Measurements from ENCODE around the gene ZHX3. TPM values are rescaled to one million over a fixed set of nuclear protein-coding genes. Genes with fewer than 3 reads are reported as not detected.

ZHX3 gene
- polyA plus RNA-seq, 3 donors: 0.58 to 3.2 (median 1.1) TPM

- Histone ChIP-seq H3K27ac (ENCODE audit: low read depth in 1 of 2, low read length in 2 of 2) (no peak overlapping the region), H3K4me1 (ENCODE audit: control insufficient read depth in 1 of 2, insufficient read depth in 2 of 2, low read length in 2 of 2) (peaks cover 13 to 14% of the 10 kb centered on the region in 2 donors), H3K27me3 (ENCODE audit: control insufficient read depth in 2 of 2, insufficient read depth in 2 of 2, low read length in 2 of 2) (peaks cover 5 to 15% of the 10 kb centered on the region in 2 donors), H3K79me2 (ENCODE audit: insufficient read depth, low read length) (no peaks in the 10 kb centered on the region), H3K9ac (ENCODE audit: insufficient read depth, low read length, poor library complexity, severe bottlenecking) (no peak overlapping the region), H2AFZ (ENCODE audit: insufficient read depth, low read depth, low read length, poor library complexity, severe bottlenecking) (no peak overlapping the region), H3K4me3 (replicated peaks in 1 of 3; ENCODE audit: low read depth in 2 of 3, low read length in 3 of 3) (no peak overlapping the region), H3K4me2 (replicated peaks; ENCODE audit: extremely low read depth, low read length, poor library complexity, severe bottlenecking) (no peak overlapping the region), H3K36me3 (replicated peaks in 1 of 2; ENCODE audit: control insufficient read depth in 1 of 2, insufficient read depth in 2 of 2, low read length in 2 of 2) (no peaks in the 10 kb centered on the region), H4K20me1 (ENCODE audit: insufficient read depth, low read length) (no peaks in the 10 kb centered on the region), H3K9me3 (replicated peaks in 1 of 2; ENCODE audit: control insufficient read depth in 1 of 2, insufficient read depth in 1 of 2, low read length in 2 of 2) (no peaks in the 10 kb centered on the region)
- Mint-ChIP-seq H3K9me3 (no peaks in the 10 kb centered on the region), H3K4me3 (no peak overlapping the region), H3K27me3 (ENCODE audit: low read depth in 3 of 3) (peaks cover 18 to 40% (median 28%) of the 10 kb centered on the region in 3 donors), H3K4me1 (peaks cover 12% of the 10 kb centered on the region), H3K36me3 (peaks cover 0 to 2% of the 10 kb centered on the region in 2 donors), H3K27ac (no peak overlapping the region)
- 97% methylated on average over 8 of the region's 9 CpGs for WGBS (ENCODE audit: insufficient coverage)
- no peak for DNase-seq
- intact Hi-C loops (cut with micrococcal nuclease): loop anchor here in 1 of 2 donors (10.0 kb wide), 1 partner anchor 378 kb away; no protein-coding TSS in a partner anchor
- TF ChIP-seq CTCF (IDR thresholded peaks at IDR 0.05): no peak
Measured at GRCh38 chr20:41342474-41343464, 25.2 kb upstream of the ZHX3 start.

- Histone ChIP-seq H2AFZ (ENCODE audit: insufficient read depth, low read depth, low read length, poor library complexity, severe bottlenecking) (peak within 1 kb of the TSS; percentile 50), H3K9ac (ENCODE audit: insufficient read depth, low read length, poor library complexity, severe bottlenecking) (no peak within 1 kb of the TSS), H4K20me1 (ENCODE audit: insufficient read depth, low read length) (no peaks in the 10 kb centered on the region), H3K36me3 (replicated peaks in 1 of 2; ENCODE audit: control insufficient read depth in 1 of 2, insufficient read depth in 2 of 2, low read length in 2 of 2) (no peaks in the 10 kb centered on the region), H3K27me3 (ENCODE audit: control insufficient read depth in 2 of 2, insufficient read depth in 2 of 2, low read length in 2 of 2) (peaks cover 5 to 20% of the 10 kb centered on the region in 2 donors), H3K4me1 (ENCODE audit: control insufficient read depth in 1 of 2, insufficient read depth in 2 of 2, low read length in 2 of 2) (peaks cover 13 to 14% of the 10 kb centered on the region in 2 donors), H3K4me2 (replicated peaks; ENCODE audit: extremely low read depth, low read length, poor library complexity, severe bottlenecking) (peak within 1 kb of the TSS; percentile 57), H3K4me3 (replicated peaks in 1 of 3; ENCODE audit: low read depth in 2 of 3, low read length in 3 of 3) (peak within 1 kb of the TSS in 1 of 3 experiments; percentile 56), H3K79me2 (ENCODE audit: insufficient read depth, low read length) (no peaks in the 10 kb centered on the region), H3K27ac (ENCODE audit: low read depth in 1 of 2, low read length in 2 of 2) (no peak within 1 kb of the TSS), H3K9me3 (replicated peaks in 1 of 2; ENCODE audit: control insufficient read depth in 1 of 2, insufficient read depth in 1 of 2, low read length in 2 of 2) (no peaks in the 10 kb centered on the region)
- H3K4me3 Mint-ChIP-seq: peak within 1 kb of the TSS; percentile 69 to 70
- H3K36me3 Mint-ChIP-seq: peaks cover 0 to 2% of the 10 kb centered on the region in 2 donors
- 21% methylated on average over 24 of the region's 33 CpGs for WGBS (ENCODE audit: insufficient coverage)
- intact Hi-C loops (cut with micrococcal nuclease): loop anchor here (1.0 to 10.0 kb wide), 2 partner anchors 167 to 376 kb away; no protein-coding TSS in a partner anchor
- H3K4me1 Mint-ChIP-seq: peaks cover 12% of the 10 kb centered on the region
- peaks cover 19 to 49% (median 32%) of the 10 kb centered on the region in 3 donors for H3K27me3 Mint-ChIP-seq (ENCODE audit: low read depth in 3 of 3)
- peak in 2 of 3 donors; percentile 7 to 28 for DNase-seq
- TF ChIP-seq CTCF (IDR thresholded peaks at IDR 0.05): peak; percentile 60
- no peaks in the 10 kb centered on the region for H3K9me3 Mint-ChIP-seq
- H3K27ac Mint-ChIP-seq: peak within 1 kb of the TSS in 1 of 7 donors; percentile 37
Measured at GRCh38 chr20:41340327-41341055, 23.0 kb upstream of the ZHX3 start, which contains the start of gene LPIN3. TSS of gene LPIN3 (plus strand) at chr20:41340821. CDS start at chr20:41345804, 4,983 bp downstream.

Data from CD14-positive monocyte (primary cell).